HG03095 (cell line): ENCODE data around the gene SETD2.
"Not testable (repeated sequence)": the region's sequence is repeated elsewhere in the genome, so short reads cannot be mapped to it uniquely, and the experiment has no call there.

Source experiments
- ATAC-seq: cut with Tn5 transposase; IDR thresholded peaks from one replicate; pipeline ENCODE4 v1.9.1; 2021; ENCODE audit warnings: moderate library complexity; ENCODE audit not compliant: unreplicated experiment

The SETD2 gene

GRCh38 chr3:47156396-47156795, 7.5 kb downstream of the SETD2 start:
- ATAC-seq = no peak

- no peak for ATAC-seq
Observed at GRCh38 chr3:47152578-47152977, 11.3 kb downstream of the SETD2 start.

GRCh38 chr3:47151836-47152235, 12.1 kb downstream of the SETD2 start:
- ATAC-seq = no peak

GRCh38 chr3:47149339-47149933, 14.5 kb downstream of the SETD2 start:
- ATAC-seq = no peak

- no peak for ATAC-seq
Observed at GRCh38 chr3:47145272-47145671, 18.6 kb downstream of the SETD2 start.

- no peak for ATAC-seq
Observed at GRCh38 chr3:47143068-47143467, 20.8 kb downstream of the SETD2 start.

GRCh38 chr3:47142536-47142935, 21.4 kb downstream of the SETD2 start:
- not testable (repeated sequence) for ATAC-seq

- peak; percentile 83 for ATAC-seq
Observed at GRCh38 chr3:47140973-47141461, 22.9 kb downstream of the SETD2 start.

GRCh38 chr3:47140553-47140952, 23.4 kb downstream of the SETD2 start:
- not testable (repeated sequence) for ATAC-seq

- ATAC-seq = no peak
Observed at GRCh38 chr3:47134311-47134710, 29.6 kb downstream of the SETD2 start.

- ATAC-seq = no peak
Observed at GRCh38 chr3:47133641-47134040, 30.3 kb downstream of the SETD2 start.

- no peak for ATAC-seq
Observed at GRCh38 chr3:47130557-47130956, 33.4 kb downstream of the SETD2 start.

GRCh38 chr3:47128137-47128536, 35.8 kb downstream of the SETD2 start:
- no peak for ATAC-seq

- no peak for ATAC-seq
Observed at GRCh38 chr3:47123857-47124256, 40.1 kb downstream of the SETD2 start.

GRCh38 chr3:47121409-47121808, 42.5 kb downstream of the SETD2 start:
- ATAC-seq = no peak

- ATAC-seq = no peak
Observed at GRCh38 chr3:47120138-47120537, 43.8 kb downstream of the SETD2 start.

- ATAC-seq = not testable (repeated sequence)
Observed at GRCh38 chr3:47119387-47119786, 44.5 kb downstream of the SETD2 start.

GRCh38 chr3:47117807-47118364, 46.0 kb downstream of the SETD2 start:
- no peak for ATAC-seq

- ATAC-seq = not testable (repeated sequence)
Observed at GRCh38 chr3:47115524-47115923, 48.4 kb downstream of the SETD2 start.

GRCh38 chr3:47113669-47114365, 50.1 kb downstream of the SETD2 start:
- no peak for ATAC-seq

GRCh38 chr3:47112997-47113396, 50.9 kb downstream of the SETD2 start:
- no peak for ATAC-seq

- ATAC-seq = no peak
Observed at GRCh38 chr3:47109393-47109792, 54.5 kb downstream of the SETD2 start.
